ENCODE measurements around the gene SLC6A9. TPM values are rescaled to one million over a fixed set of nuclear protein-coding genes. Genes with fewer than 3 reads are reported as not detected.

SLC6A9 gene
- total and polyA plus RNA-seq, 4 donors = 0.57 to 47.7 (median 3.6) TPM

DNA sequence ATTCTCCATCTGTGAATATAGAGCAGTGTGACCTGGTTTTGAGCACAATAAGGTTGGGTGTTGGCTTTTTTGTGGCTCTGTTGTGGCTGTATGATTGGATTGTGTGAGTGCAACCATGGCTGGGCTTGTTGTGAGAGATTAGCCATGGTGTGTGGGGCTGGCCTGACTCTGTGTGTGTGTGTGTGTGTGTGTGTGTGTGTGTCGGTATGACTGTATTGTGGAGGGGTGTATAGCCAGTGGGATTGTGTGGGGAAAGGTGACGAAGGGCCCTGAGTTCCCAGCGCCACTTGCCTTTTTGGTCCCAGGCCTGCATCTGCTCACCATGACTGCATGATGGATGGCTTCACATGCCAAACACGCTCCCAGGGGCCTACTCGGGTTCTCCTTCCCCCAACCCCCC, 5.9 kb upstream of the SLC6A9 start (continued):
- TF ChIP-seq, protein P1, sequence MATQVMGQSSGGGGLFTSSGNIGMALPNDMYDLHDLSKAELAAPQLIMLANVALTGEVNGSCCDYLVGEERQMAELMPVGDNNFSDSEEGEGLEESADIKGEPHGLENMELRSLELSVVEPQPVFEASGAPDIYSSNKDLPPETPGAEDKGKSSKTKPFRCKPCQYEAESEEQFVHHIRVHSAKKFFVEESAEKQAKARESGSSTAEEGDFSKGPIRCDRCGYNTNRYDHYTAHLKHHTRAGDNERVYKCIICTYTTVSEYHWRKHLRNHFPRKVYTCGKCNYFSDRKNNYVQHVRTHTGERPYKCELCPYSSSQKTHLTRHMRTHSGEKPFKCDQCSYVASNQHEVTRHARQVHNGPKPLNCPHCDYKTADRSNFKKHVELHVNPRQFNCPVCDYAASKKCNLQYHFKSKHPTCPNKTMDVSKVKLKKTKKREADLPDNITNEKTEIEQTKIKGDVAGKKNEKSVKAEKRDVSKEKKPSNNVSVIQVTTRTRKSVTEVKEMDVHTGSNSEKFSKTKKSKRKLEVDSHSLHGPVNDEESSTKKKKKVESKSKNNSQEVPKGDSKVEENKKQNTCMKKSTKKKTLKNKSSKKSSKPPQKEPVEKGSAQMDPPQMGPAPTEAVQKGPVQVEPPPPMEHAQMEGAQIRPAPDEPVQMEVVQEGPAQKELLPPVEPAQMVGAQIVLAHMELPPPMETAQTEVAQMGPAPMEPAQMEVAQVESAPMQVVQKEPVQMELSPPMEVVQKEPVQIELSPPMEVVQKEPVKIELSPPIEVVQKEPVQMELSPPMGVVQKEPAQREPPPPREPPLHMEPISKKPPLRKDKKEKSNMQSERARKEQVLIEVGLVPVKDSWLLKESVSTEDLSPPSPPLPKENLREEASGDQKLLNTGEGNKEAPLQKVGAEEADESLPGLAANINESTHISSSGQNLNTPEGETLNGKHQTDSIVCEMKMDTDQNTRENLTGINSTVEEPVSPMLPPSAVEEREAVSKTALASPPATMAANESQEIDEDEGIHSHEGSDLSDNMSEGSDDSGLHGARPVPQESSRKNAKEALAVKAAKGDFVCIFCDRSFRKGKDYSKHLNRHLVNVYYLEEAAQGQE (IDR thresholded peaks at IDR 0.05) = no peak
- TF ChIP-seq EGR1 (IDR thresholded peaks at IDR 0.05; ENCODE audit: low read depth in 2 of 2) (no peak), GABPA (IDR thresholded peaks at IDR 0.05 in 1 of 2, conservative IDR thresholded peaks at IDR 0.05 in 1 of 2) (no peak), NR2F2 (IDR thresholded peaks at IDR 0.05) (no peak), TAF1 (conservative IDR thresholded peaks at IDR 0.05) (no peak), ATF3 (IDR thresholded peaks at IDR 0.05) (no peak)

- peaks cover 0 to 12% (median 0%) of the 10 kb centered on the region in 4 donors for H3K4me1 ChIP-seq (ENCODE audit: control insufficient read depth in 4 of 4, insufficient read depth in 4 of 4, low read length in 3 of 4)
- DNase-seq (ENCODE audit: low spot score) = peak; percentile 82
- 17% methylated on average over 6 of the region's 6 CpGs for WGBS
- H3K9ac ChIP-seq (ENCODE audit: low read depth in 1 of 2, low read length in 2 of 2) = no peak overlapping the region
- no peaks in the 10 kb centered on the region for H3K9me3 ChIP-seq (ENCODE audit: control insufficient read depth in 4 of 4, low read length in 3 of 4)
- TF ChIP-seq EGR1 (IDR thresholded peaks at IDR 0.05; ENCODE audit: low read depth in 2 of 2) (no peak), NR2F2 (IDR thresholded peaks at IDR 0.05) (peak; percentile 45), CTCF (IDR thresholded peaks at IDR 0.05; ENCODE audit: low read depth, low read length, missing input control) (peak; percentile 91), RAD21 (IDR thresholded peaks at IDR 0.05) (peak; percentile 90 to 97)
- no peaks in the 10 kb centered on the region for H3K36me3 ChIP-seq (ENCODE audit: control insufficient read depth in 4 of 4, insufficient read depth in 3 of 4, low read depth in 1 of 4, low read length in 3 of 4)
- H3K27ac ChIP-seq (ENCODE audit: low read depth in 1 of 2, low read length in 2 of 2) = no peak overlapping the region
- no peaks in the 10 kb centered on the region for H3K27me3 ChIP-seq (ENCODE audit: control insufficient read depth in 4 of 4, insufficient read depth in 4 of 4, low read length in 3 of 4)
- H3K4me3 ChIP-seq (ENCODE audit: low read depth in 1 of 3, low read length in 3 of 3) = no peak overlapping the region
These were observed 5.3 kb upstream of the SLC6A9 start for GRCh38 chr1:44036409-44037139.

DNA sequence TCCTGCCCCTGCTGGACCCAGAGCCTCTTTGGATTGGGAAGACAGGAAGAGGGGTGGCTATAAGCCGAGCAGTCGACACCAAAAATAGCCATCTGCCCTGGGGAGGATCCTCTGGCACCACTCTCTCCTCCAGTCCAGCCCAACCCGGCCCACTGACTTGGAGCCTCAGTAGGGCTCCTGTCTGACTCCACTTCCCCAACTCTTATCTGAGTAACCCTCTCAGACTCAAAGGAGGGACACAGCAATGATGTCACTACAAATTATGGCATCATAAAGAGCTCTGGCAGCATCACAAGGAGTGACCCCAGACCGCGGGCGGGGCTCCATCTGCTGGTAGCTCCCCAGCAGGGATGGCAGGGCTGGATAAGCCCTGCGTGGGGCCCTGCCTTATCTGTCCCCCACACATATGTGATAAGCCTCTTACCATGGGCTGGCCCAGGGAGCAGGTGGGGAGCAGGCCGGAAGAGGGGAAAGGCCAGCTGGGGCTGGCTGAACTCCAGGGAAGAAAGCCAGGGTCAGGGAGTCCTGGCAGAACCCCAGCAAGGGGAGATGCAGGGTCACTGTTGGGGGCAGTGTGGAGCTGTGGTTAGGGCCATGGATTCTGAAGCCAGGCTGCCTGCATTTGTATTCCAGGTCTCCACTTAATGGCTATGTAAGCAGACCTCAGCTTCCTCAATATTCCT, 4.6 kb upstream of the SLC6A9 start:
- peak overlapping the region in 1 of 2 donors; percentile 3 for H3K27ac ChIP-seq (ENCODE audit: low read depth in 1 of 2, low read length in 2 of 2)
- peaks cover 3 to 19% (median 4%) of the 10 kb centered on the region in 4 donors for H3K4me1 ChIP-seq (ENCODE audit: control insufficient read depth in 4 of 4, insufficient read depth in 4 of 4, low read length in 3 of 4)
- no peak overlapping the region for H3K4me3 ChIP-seq (ENCODE audit: low read depth in 1 of 3, low read length in 3 of 3)
- H3K36me3 ChIP-seq (ENCODE audit: control insufficient read depth in 4 of 4, insufficient read depth in 3 of 4, low read depth in 1 of 4, low read length in 3 of 4) = no peaks in the 10 kb centered on the region
- H3K9me3 ChIP-seq (ENCODE audit: control insufficient read depth in 4 of 4, low read length in 3 of 4) = no peaks in the 10 kb centered on the region
- H3K9ac ChIP-seq (ENCODE audit: low read depth in 1 of 2, low read length in 2 of 2) = no peak overlapping the region
- peak; percentile 90 for DNase-seq (ENCODE audit: low spot score)
- 62% methylated on average over 8 of the region's 8 CpGs for WGBS
- TF ChIP-seq EGR1 (IDR thresholded peaks at IDR 0.05; ENCODE audit: low read depth in 2 of 2) (no peak), GABPA (IDR thresholded peaks at IDR 0.05 in 1 of 2, conservative IDR thresholded peaks at IDR 0.05 in 1 of 2) (no peak), NR2F2 (IDR thresholded peaks at IDR 0.05) (peak; percentile 30), ZBTB33 (IDR thresholded peaks at IDR 0.05) (no peak)
- no peaks in the 10 kb centered on the region for H3K27me3 ChIP-seq (ENCODE audit: control insufficient read depth in 4 of 4, insufficient read depth in 4 of 4, low read length in 3 of 4)

Data from liver (tissue), 9 donors.